Endothelial cell of umbilical vein (primary cell): ENCODE data around the gene COL5A1. TPM values are rescaled to one million over a fixed set of nuclear protein-coding genes. Genes with fewer than 3 reads are reported as not detected.

Experiments used
- BruUV-seq: library from RNA; stranded (reverse); fragments of 400-500 nt; replicated peaks from 2 replicates; lab custom pipeline; 2021; lab: Mats Ljungman, UMichigan
- CTCF ChIA-PET: fragments of 300-600, 350-600 bp; sonication (Branson Sonifier 250); formaldehyde crosslinking; loops from one replicate; lab custom pipeline; 2021; ENCODE audit warnings: antibody characterized with exemption, inconsistent platforms; lab: Charles Lee
- POLR2A ChIA-PET: fragments of 300-600, 350-600 bp; sonication (Branson Sonifier 250); formaldehyde crosslinking; loops from one replicate; lab custom pipeline; 2021; ENCODE audit warnings: antibody characterized with exemption, inconsistent platforms; lab: Charles Lee
- DNase-seq: peaks from one replicate; pipeline ENCODE4 v3.0.0-alpha.2; 2011; ENCODE audit warnings: low read depth, low spot score
- FAIRE-seq: peaks from 2 replicates; lab custom pipeline; 2011; peaks lifted over from hg19 to GRCh38; lab: Jason Lieb, UNC
- H2AFZ ChIP-seq: 2 replicates; pipeline ENCODE4 v1.6.0; 2012; ENCODE audit warnings: low read depth, low read length, control low read depth, inconsistent platforms
- H3K27ac ChIP-seq: 2 replicates; pipeline ENCODE4 v1.5.1; 2011; ENCODE audit warnings: low read depth, mild to moderate bottlenecking, control low read depth, low read length, moderate library complexity; ENCODE audit not compliant: insufficient read depth
- H3K27me3 ChIP-seq, 2 experiments: 2 replicates each; pipeline versions ENCODE4 v1.6.0 to v1.6.1; 2011; ENCODE audit warnings: low read length in 2 of 2, mixed read lengths in 1 of 2; ENCODE audit not compliant: control insufficient read depth in 2 of 2, insufficient read depth in 2 of 2
- H3K36me3 ChIP-seq, 2 experiments: 2 replicates in 1 of 2; 3 replicates in 1 of 2; pipeline ENCODE4 v1.5.1; 2011; ENCODE audit warnings: low read length in 2 of 2, mild to moderate bottlenecking in 1 of 2, moderate library complexity in 1 of 2; ENCODE audit not compliant: control insufficient read depth in 2 of 2, insufficient read depth in 2 of 2; ENCODE audit errors: extremely low read depth in 1 of 2
- H3K4me1 ChIP-seq: 3 replicates; pipeline ENCODE4 v1.5.1; 2011; ENCODE audit warnings: mild to moderate bottlenecking, low read length; ENCODE audit not compliant: control insufficient read depth, insufficient read depth; ENCODE audit errors: extremely low read depth
- H3K4me2 ChIP-seq: 2 replicates; pipeline ENCODE4 v1.6.1; 2011; ENCODE audit warnings: low read length, control low read depth, mixed read lengths; ENCODE audit not compliant: insufficient read depth
- H3K4me3 ChIP-seq, 3 experiments: fragments of 200-600 bp in 1 of 3; sonication (generic), shearing (Covaris generic) in 1 of 3; replicated peaks in 1 of 3; 2 replicates each; pipeline ENCODE4 v1.5.1; 2011 to 2016; ENCODE audit warnings: control low read depth in 3 of 3, low read length in 3 of 3, mild to moderate bottlenecking in 2 of 3, inconsistent platforms in 1 of 3, low read depth in 1 of 3, moderate library complexity in 1 of 3; ENCODE audit not compliant: insufficient read depth in 1 of 3
- H3K79me2 ChIP-seq: 2 replicates; pipeline ENCODE4 v1.6.0; 2012; ENCODE audit warnings: low read length, inconsistent platforms; ENCODE audit not compliant: control insufficient read depth, insufficient read depth
- H3K9ac ChIP-seq: replicated peaks from 2 replicates; pipeline ENCODE3; 2011; ENCODE audit warnings: low read length, control low read depth; ENCODE audit not compliant: insufficient read depth; ENCODE audit errors: extremely low read depth
- H3K9me1 ChIP-seq: replicated peaks from 3 replicates; pipeline ENCODE4 v1.6.0; 2011; ENCODE audit warnings: mild to moderate bottlenecking, low read length; ENCODE audit not compliant: control insufficient read depth, insufficient read depth; ENCODE audit errors: extremely low read depth
- H3K9me3 ChIP-seq: replicated peaks from 2 replicates; pipeline ENCODE4 v1.5.1; 2012; ENCODE audit warnings: low read length, inconsistent platforms; ENCODE audit not compliant: control insufficient read depth, insufficient read depth
- H4K20me1 ChIP-seq: replicated peaks from 2 replicates; pipeline ENCODE3; 2011; ENCODE audit warnings: mild to moderate bottlenecking, low read length; ENCODE audit not compliant: control insufficient read depth, insufficient read depth; ENCODE audit errors: extremely low read depth
- EZH2 ChIP-seq: IDR thresholded peaks from 2 replicates; pipeline ENCODE4 v1.6.1; 2012; ENCODE audit warnings: borderline replicate concordance, low read depth, mild to moderate bottlenecking, moderate library complexity, low read length, inconsistent platforms; ENCODE audit not compliant: severe bottlenecking
- FOS ChIP-seq: IDR thresholded peaks from 2 replicates; pipeline ENCODE4 v1.6.1; 2011; ENCODE audit warnings: mild to moderate bottlenecking, low read length, moderate library complexity, borderline replicate concordance; ENCODE audit not compliant: insufficient read depth
- GATA2 ChIP-seq: IDR thresholded peaks from 2 replicates; pipeline ENCODE4 v1.7.0; 2011; ENCODE audit warnings: low read depth, mild to moderate bottlenecking, moderate library complexity, mixed read lengths, low read length; ENCODE audit not compliant: insufficient read length, insufficient read depth
- JUN ChIP-seq: IDR thresholded peaks from 2 replicates; pipeline ENCODE4 v1.6.1; 2011; ENCODE audit warnings: borderline replicate concordance, low read depth; ENCODE audit not compliant: insufficient read length, insufficient read depth
- MAX ChIP-seq: IDR thresholded peaks from 2 replicates; pipeline ENCODE4 v1.6.1; 2011; ENCODE audit not compliant: insufficient read depth, insufficient read length
- MYC ChIP-seq: IDR thresholded peaks from one replicate; pipeline ENCODE4 v1.6.1; 2011; ENCODE audit warnings: mild to moderate bottlenecking, low read depth, low read length
- POLR2A ChIP-seq: IDR thresholded peaks from 2 replicates; pipeline ENCODE4 v1.6.1; 2012; ENCODE audit warnings: low read depth, mild to moderate bottlenecking, control low read depth, low read length
- POLR2AphosphoS5 ChIP-seq: IDR thresholded peaks from 2 replicates; pipeline ENCODE4 v1.6.1; 2012; ENCODE audit warnings: low read depth, mild to moderate bottlenecking, control low read depth, low read length, moderate library complexity; ENCODE audit not compliant: insufficient read depth
- dilution Hi-C: fragments of 300-500 bp; cut with MboI; formaldehyde crosslinking; loops from one replicate; pipeline ENCODE4 v1.15.0; 2019; ENCODE audit warnings: low sequenced_read_pairs; ENCODE audit not compliant: extremely low pct_ligation_motif_present
- intact Hi-C: fragments of 100-400 bp; cut with micrococcal nuclease; formaldehyde crosslinking; loops from one replicate; pipeline ENCODE4 v1.10.0; 2022
- polyA plus RNA-seq, 4 experiments: library from polyadenylated mRNA; depleted of rRNA in 3 of 4; stranded (reverse) in 3 of 4; unstranded in 1 of 4; fragments of >200 nt; gene quantifications; 2 replicates each; pipeline versions ENCODE4 v1.2.1 to v1.2.3, GENCODE V29; 2011 to 2012; ENCODE audit warnings: missing spikeins in 1 of 4
- total RNA-seq: library from RNA; stranded (reverse); gene quantifications from 2 replicates; pipeline ENCODE4 v1.2.3, GENCODE V29; 2021
- TF ChIP-seq, protein P1 (sequence below), 2 donors: IDR thresholded peaks; 1 replicate in 1 of 2; 2 replicates in 1 of 2; pipeline ENCODE4 v1.5.1; 2011; ENCODE audit warnings: low read length in 2 of 2, mild to moderate bottlenecking in 2 of 2, moderate library complexity in 2 of 2, control low read depth in 1 of 2, inconsistent platforms in 1 of 2, low read depth in 1 of 2; ENCODE audit not compliant: insufficient read depth in 1 of 2; ENCODE audit errors: extremely low read depth in 1 of 2

The COL5A1 gene
- total and polyA plus RNA-seq, 2 donors (not counting 3 experiments of a cell fraction or from before 2014, with no cell fraction given), result 97.4 to 175 TPM

- dilution Hi-C loops, result no loop called here
- POLR2A ChIA-PET, result no interaction called here
Measured at GRCh38 chr9:134886413-134886913, 244.9 kb downstream of the COL5A1 start.

More at GRCh38 chr9:134886413-134886913, 244.9 kb downstream of the COL5A1 start:
- FAIRE-seq (no peak), DNase-seq (no peak)
- Histone ChIP-seq H3K27me3 (peaks cover 0 to 2% of the 10 kb centered on the region in 2 experiments), H3K4me3 (no peak overlapping the region), H3K9me3 (no peaks in the 10 kb centered on the region), H2AFZ (no peak overlapping the region), H4K20me1 (no peaks in the 10 kb centered on the region), H3K79me2 (no peaks in the 10 kb centered on the region), H3K4me2 (no peak overlapping the region), H3K9me1 (no peaks in the 10 kb centered on the region), H3K9ac (no peak overlapping the region), H3K4me1 (no peaks in the 10 kb centered on the region), H3K36me3 (no peaks in the 10 kb centered on the region), H3K27ac (no peak overlapping the region)
- TF ChIP-seq EZH2 (no peak), POLR2A (no peak), MAX (no peak), GATA2 (no peak), MYC (no peak), POLR2AphosphoS5 (no peak), FOS (no peak), JUN (no peak)
- TF ChIP-seq, protein P1, sequence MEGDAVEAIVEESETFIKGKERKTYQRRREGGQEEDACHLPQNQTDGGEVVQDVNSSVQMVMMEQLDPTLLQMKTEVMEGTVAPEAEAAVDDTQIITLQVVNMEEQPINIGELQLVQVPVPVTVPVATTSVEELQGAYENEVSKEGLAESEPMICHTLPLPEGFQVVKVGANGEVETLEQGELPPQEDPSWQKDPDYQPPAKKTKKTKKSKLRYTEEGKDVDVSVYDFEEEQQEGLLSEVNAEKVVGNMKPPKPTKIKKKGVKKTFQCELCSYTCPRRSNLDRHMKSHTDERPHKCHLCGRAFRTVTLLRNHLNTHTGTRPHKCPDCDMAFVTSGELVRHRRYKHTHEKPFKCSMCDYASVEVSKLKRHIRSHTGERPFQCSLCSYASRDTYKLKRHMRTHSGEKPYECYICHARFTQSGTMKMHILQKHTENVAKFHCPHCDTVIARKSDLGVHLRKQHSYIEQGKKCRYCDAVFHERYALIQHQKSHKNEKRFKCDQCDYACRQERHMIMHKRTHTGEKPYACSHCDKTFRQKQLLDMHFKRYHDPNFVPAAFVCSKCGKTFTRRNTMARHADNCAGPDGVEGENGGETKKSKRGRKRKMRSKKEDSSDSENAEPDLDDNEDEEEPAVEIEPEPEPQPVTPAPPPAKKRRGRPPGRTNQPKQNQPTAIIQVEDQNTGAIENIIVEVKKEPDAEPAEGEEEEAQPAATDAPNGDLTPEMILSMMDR (IDR thresholded peaks at IDR 0.05; ENCODE audit: extremely low read depth in 1 of 2, insufficient read depth in 1 of 2, low read depth in 1 of 2, low read length in 2 of 2), result no peak
- BruUV-seq, result no TSS peak
- intact Hi-C loops, result no loop called here
- CTCF ChIA-PET, result no interaction called here
